Measurements from ENCODE around the gene BNC2. TPM values are rescaled to one million over a fixed set of nuclear protein-coding genes. Genes with fewer than 3 reads are reported as not detected.

BNC2 gene
- total RNA-seq, 2 experiments from 2014 or later = not detected

DNA sequence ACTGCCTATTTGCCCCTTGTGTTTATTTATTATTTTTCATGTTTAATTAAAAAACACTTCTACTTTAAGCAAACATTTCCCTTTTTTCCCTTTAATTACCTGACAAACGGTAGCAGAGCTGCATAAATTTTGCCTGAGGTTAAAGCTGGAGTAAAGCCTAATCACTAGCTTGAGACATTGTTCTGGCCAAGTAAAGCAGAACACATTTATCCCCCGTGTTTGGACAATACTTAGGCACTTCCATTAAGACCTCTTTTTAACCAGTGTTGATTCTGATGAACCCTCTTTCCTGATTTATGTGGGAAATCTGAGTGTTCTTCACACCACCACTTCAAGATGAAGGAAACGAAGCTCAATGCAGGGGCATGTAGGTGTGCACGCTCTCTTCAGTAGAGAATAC lies 54.5 kb downstream of the BNC2 start:
- Histone ChIP-seq H2AFZ (ENCODE audit: low read length) (no peak overlapping the region), H3K27ac (ENCODE audit: low read depth, low read length, poor library complexity, severe bottlenecking) (no peak overlapping the region), H3K4me2 (ENCODE audit: low read length) (no peak overlapping the region), H3K4me3 (ENCODE audit: low read depth, low read length, poor library complexity, severe bottlenecking) (no peak overlapping the region), H3K9me2 (ENCODE audit: insufficient read depth, low read length) (no peaks in the 10 kb centered on the region), H4K20me1 (ENCODE audit: insufficient read depth, low read length) (no peaks in the 10 kb centered on the region), H3K79me2 (ENCODE audit: insufficient read depth, low read depth, low read length) (no peaks in the 10 kb centered on the region), H3K9me3 (ENCODE audit: low read length) (no peaks in the 10 kb centered on the region), H3K36me3 (ENCODE audit: insufficient read depth, low read length) (no peaks in the 10 kb centered on the region), H3K4me1 (ENCODE audit: insufficient read depth, low read length, poor library complexity, severe bottlenecking) (no peaks in the 10 kb centered on the region)
- no peak for TF ChIP-seq EZH2phosphoT487 (IDR thresholded peaks at IDR 0.05; ENCODE audit: borderline replicate concordance, low read depth, low read length)
- TF ChIP-seq, protein P1, sequence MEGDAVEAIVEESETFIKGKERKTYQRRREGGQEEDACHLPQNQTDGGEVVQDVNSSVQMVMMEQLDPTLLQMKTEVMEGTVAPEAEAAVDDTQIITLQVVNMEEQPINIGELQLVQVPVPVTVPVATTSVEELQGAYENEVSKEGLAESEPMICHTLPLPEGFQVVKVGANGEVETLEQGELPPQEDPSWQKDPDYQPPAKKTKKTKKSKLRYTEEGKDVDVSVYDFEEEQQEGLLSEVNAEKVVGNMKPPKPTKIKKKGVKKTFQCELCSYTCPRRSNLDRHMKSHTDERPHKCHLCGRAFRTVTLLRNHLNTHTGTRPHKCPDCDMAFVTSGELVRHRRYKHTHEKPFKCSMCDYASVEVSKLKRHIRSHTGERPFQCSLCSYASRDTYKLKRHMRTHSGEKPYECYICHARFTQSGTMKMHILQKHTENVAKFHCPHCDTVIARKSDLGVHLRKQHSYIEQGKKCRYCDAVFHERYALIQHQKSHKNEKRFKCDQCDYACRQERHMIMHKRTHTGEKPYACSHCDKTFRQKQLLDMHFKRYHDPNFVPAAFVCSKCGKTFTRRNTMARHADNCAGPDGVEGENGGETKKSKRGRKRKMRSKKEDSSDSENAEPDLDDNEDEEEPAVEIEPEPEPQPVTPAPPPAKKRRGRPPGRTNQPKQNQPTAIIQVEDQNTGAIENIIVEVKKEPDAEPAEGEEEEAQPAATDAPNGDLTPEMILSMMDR (conservative IDR thresholded peaks at IDR 0.05; ENCODE audit: low read length) = no peak
- no TSS peak for BruUV-seq (replicated peaks)
- POLR2A ChIA-PET = no interaction called here
- intact Hi-C loops (cut with micrococcal nuclease; ENCODE audit: unreplicated experiment) = no loop called here
- no peak for DNase-seq (ENCODE audit: low spot score)
- CTCF ChIA-PET (ENCODE audit: unreplicated experiment) = no interaction called here

GRCh38 chr9:16815079-16815478 lies 55.4 kb downstream of the BNC2 start:
- Histone ChIP-seq H3K9me3 (ENCODE audit: low read length) (no peaks in the 10 kb centered on the region), H3K4me1 (ENCODE audit: insufficient read depth, low read length, poor library complexity, severe bottlenecking) (no peaks in the 10 kb centered on the region), H3K79me2 (ENCODE audit: insufficient read depth, low read depth, low read length) (no peaks in the 10 kb centered on the region), H3K36me3 (ENCODE audit: insufficient read depth, low read length) (no peaks in the 10 kb centered on the region), H4K20me1 (ENCODE audit: insufficient read depth, low read length) (no peaks in the 10 kb centered on the region), H3K27ac (ENCODE audit: low read depth, low read length, poor library complexity, severe bottlenecking) (no peak overlapping the region), H3K4me3 (ENCODE audit: low read depth, low read length, poor library complexity, severe bottlenecking) (no peak overlapping the region), H3K4me2 (ENCODE audit: low read length) (no peak overlapping the region), H3K9me2 (ENCODE audit: insufficient read depth, low read length) (no peaks in the 10 kb centered on the region), H2AFZ (ENCODE audit: low read length) (no peak overlapping the region)
- CTCF ChIA-PET (ENCODE audit: unreplicated experiment) = no interaction called here
- TF ChIP-seq, protein P1 (conservative IDR thresholded peaks at IDR 0.05; ENCODE audit: low read length) = no peak
- TF ChIP-seq EZH2phosphoT487 (IDR thresholded peaks at IDR 0.05; ENCODE audit: borderline replicate concordance, low read depth, low read length) = no peak
- DNase-seq (ENCODE audit: low spot score) = no peak
- POLR2A ChIA-PET = interaction anchor here (0.9 kb wide), 1 partner anchor 14 kb away, joined by 3 read pairs; no protein-coding TSS in a partner anchor
- intact Hi-C loops (cut with micrococcal nuclease; ENCODE audit: unreplicated experiment) = no loop called here
- no TSS peak for BruUV-seq (replicated peaks)

GRCh38 chr9:16813838-16814237 lies 56.6 kb downstream of the BNC2 start:
- no peaks in the 10 kb centered on the region for H4K20me1 ChIP-seq (ENCODE audit: insufficient read depth, low read length)
- BruUV-seq (replicated peaks) = no TSS peak
- H3K79me2 ChIP-seq (ENCODE audit: insufficient read depth, low read depth, low read length) = no peaks in the 10 kb centered on the region
- H3K9me2 ChIP-seq (ENCODE audit: insufficient read depth, low read length) = no peaks in the 10 kb centered on the region
- H3K4me3 ChIP-seq (ENCODE audit: low read depth, low read length, poor library complexity, severe bottlenecking) = no peak overlapping the region
- H2AFZ ChIP-seq (ENCODE audit: low read length) = no peak overlapping the region
- TF ChIP-seq, protein P1 (conservative IDR thresholded peaks at IDR 0.05; ENCODE audit: low read length) = no peak
- intact Hi-C loops (cut with micrococcal nuclease; ENCODE audit: unreplicated experiment) = no loop called here
- ChIA-PET POLR2A (no interaction called here), CTCF (ENCODE audit: unreplicated experiment) (no interaction called here)
- no peak overlapping the region for H3K4me2 ChIP-seq (ENCODE audit: low read length)
- H3K4me1 ChIP-seq (ENCODE audit: insufficient read depth, low read length, poor library complexity, severe bottlenecking) = no peaks in the 10 kb centered on the region
- no peaks in the 10 kb centered on the region for H3K9me3 ChIP-seq (ENCODE audit: low read length)
- H3K36me3 ChIP-seq (ENCODE audit: insufficient read depth, low read length) = no peaks in the 10 kb centered on the region
- no peak overlapping the region for H3K27ac ChIP-seq (ENCODE audit: low read depth, low read length, poor library complexity, severe bottlenecking)
- no peak for DNase-seq (ENCODE audit: low spot score)

All from OCI-LY7 (cell line).